GM10266 (cell line): Measurements from ENCODE around the gene IGF1.

Source experiments
- DNase-seq: peaks from one replicate; pipeline ENCODE4 v3.0.0; 2012; ENCODE audit errors: extremely low spot score
- CTCF ChIP-seq: IDR thresholded peaks from 2 replicates; pipeline ENCODE4 v1.5.1; 2012; ENCODE audit warnings: mild to moderate bottlenecking, low read depth; ENCODE audit not compliant: control insufficient read depth, insufficient read depth; ENCODE audit errors: missing control alignments

Gene IGF1

GRCh38 chr12:102408487-102409297 lies 71.7 kb downstream of the IGF1 start:
- DNase-seq, result no peak
- TF ChIP-seq CTCF, result no peak

GRCh38 chr12:102407776-102408486 lies 72.4 kb downstream of the IGF1 start:
- no peak for DNase-seq
- TF ChIP-seq CTCF, result no peak

- DNase-seq, result no peak
- TF ChIP-seq CTCF, result no peak
These were observed 74.3 kb downstream of the IGF1 start for GRCh38 chr12:102406033-102406584.

GRCh38 chr12:102401087-102401486 lies 79.3 kb downstream of the IGF1 start:
- no peak for DNase-seq
- TF ChIP-seq CTCF, result no peak

- DNase-seq, result no peak
- no peak for TF ChIP-seq CTCF
These were observed 80.7 kb downstream of the IGF1 start for GRCh38 chr12:102399653-102400052.

GRCh38 chr12:102396276-102396675 lies 84.1 kb downstream of the IGF1 start:
- DNase-seq, result no peak
- TF ChIP-seq CTCF, result no peak

GRCh38 chr12:102394200-102394599 lies 86.2 kb downstream of the IGF1 start:
- no peak for TF ChIP-seq CTCF
- no peak for DNase-seq
